ENCODE results near the gene LRRC41.
"Not testable (repeated sequence)": the region's sequence is repeated elsewhere in the genome, so short reads cannot be mapped to it uniquely, and the experiment has no call there.

The LRRC41 gene

GRCh38 chr1:46303038-46303871 lies at the start of gene LRRC41, which contains the start of gene UQCRH:
TSS of gene LRRC41 (minus strand) at chr1:46303616. CDS start at chr1:46303322, 294 bp downstream.
TSS of gene UQCRH (plus strand) at chr1:46303698. CDS start at chr1:46303767, 69 bp downstream.
- peaks cover 46% of the 10 kb centered on the region for H3K4me1 Mint-ChIP-seq
- peak within 1 kb of the TSS; percentile 92 for H3K4me3 Mint-ChIP-seq
- ATAC-seq = peak; percentile 93

GRCh38 chr1:46352363-46352762 lies 48.9 kb upstream of the LRRC41 start:
- H3K4me3 Mint-ChIP-seq = no peak overlapping the region
- no peaks in the 10 kb centered on the region for H3K9me3 Mint-ChIP-seq
- peak overlapping the region; percentile 11 for H3K27ac Mint-ChIP-seq
- no peak for ATAC-seq
- no peaks in the 10 kb centered on the region for H3K27me3 Mint-ChIP-seq
- H3K4me1 Mint-ChIP-seq = peaks cover 10% of the 10 kb centered on the region
- peaks cover 59% of the 10 kb centered on the region for H3K36me3 Mint-ChIP-seq

More at GRCh38 chr1:46303038-46303871, at the start of gene LRRC41, which contains the start of gene UQCRH:
- Mint-ChIP-seq H3K36me3 (peaks cover 33% of the 10 kb centered on the region), H3K27me3 (no peaks in the 10 kb centered on the region), H3K9me3 (no peaks in the 10 kb centered on the region), H3K27ac (peak within 1 kb of the TSS; percentile 95)

GRCh38 chr1:46345281-46345680 lies 41.9 kb upstream of the LRRC41 start:
- no peak overlapping the region for H3K4me3 Mint-ChIP-seq
- peak overlapping the region; percentile 11 for H3K27ac Mint-ChIP-seq
- peaks cover 79% of the 10 kb centered on the region for H3K36me3 Mint-ChIP-seq
- no peaks in the 10 kb centered on the region for H3K9me3 Mint-ChIP-seq
- ATAC-seq = no peak
- peaks cover 54% of the 10 kb centered on the region for H3K4me1 Mint-ChIP-seq
- no peaks in the 10 kb centered on the region for H3K27me3 Mint-ChIP-seq

- ATAC-seq = no peak
- Mint-ChIP-seq H3K4me3 (no peak overlapping the region), H3K9me3 (no peaks in the 10 kb centered on the region), H3K27me3 (no peaks in the 10 kb centered on the region), H3K36me3 (peaks cover 76% of the 10 kb centered on the region), H3K4me1 (peaks cover 58% of the 10 kb centered on the region), H3K27ac (peak overlapping the region; percentile 99)
Observed at GRCh38 chr1:46344481-46344880, 41.1 kb upstream of the LRRC41 start.

GRCh38 chr1:46343705-46344104 lies 40.3 kb upstream of the LRRC41 start:
- Mint-ChIP-seq H3K36me3 (peaks cover 72% of the 10 kb centered on the region), H3K9me3 (no peaks in the 10 kb centered on the region), H3K27me3 (no peaks in the 10 kb centered on the region), H3K27ac (peak overlapping the region; percentile 99), H3K4me3 (no peak overlapping the region), H3K4me1 (peaks cover 63% of the 10 kb centered on the region)
- no peak for ATAC-seq

GRCh38 chr1:46343351-46343695 lies 39.9 kb upstream of the LRRC41 start:
- no peak for ATAC-seq
- Mint-ChIP-seq H3K9me3 (no peaks in the 10 kb centered on the region), H3K4me1 (peaks cover 66% of the 10 kb centered on the region), H3K27me3 (no peaks in the 10 kb centered on the region), H3K4me3 (no peak overlapping the region), H3K27ac (peak overlapping the region; percentile 99), H3K36me3 (peaks cover 72% of the 10 kb centered on the region)

- Mint-ChIP-seq H3K4me1 (peaks cover 61% of the 10 kb centered on the region), H3K9me3 (no peaks in the 10 kb centered on the region), H3K36me3 (peaks cover 67% of the 10 kb centered on the region), H3K27me3 (no peaks in the 10 kb centered on the region), H3K27ac (peak overlapping the region; percentile 99), H3K4me3 (peak overlapping the region; percentile 98)
- no peak for ATAC-seq
Observed at GRCh38 chr1:46342677-46343350, 39.4 kb upstream of the LRRC41 start.

- Mint-ChIP-seq H3K9me3 (no peaks in the 10 kb centered on the region), H3K27ac (peak overlapping the region; percentile 99), H3K27me3 (no peaks in the 10 kb centered on the region), H3K4me3 (peak overlapping the region; percentile 98), H3K36me3 (peaks cover 61% of the 10 kb centered on the region), H3K4me1 (peaks cover 55% of the 10 kb centered on the region)
- ATAC-seq = no peak
Observed at GRCh38 chr1:46342084-46342656, 38.8 kb upstream of the LRRC41 start.

GRCh38 chr1:46341222-46342083 lies 38.0 kb upstream of the LRRC41 start:
- Mint-ChIP-seq H3K36me3 (peaks cover 54% of the 10 kb centered on the region), H3K4me1 (peaks cover 55% of the 10 kb centered on the region), H3K4me3 (peak overlapping the region; percentile 98), H3K27me3 (no peaks in the 10 kb centered on the region), H3K9me3 (no peaks in the 10 kb centered on the region), H3K27ac (peak overlapping the region; percentile 99)
- ATAC-seq = no peak

GRCh38 chr1:46340404-46341221 lies 37.2 kb upstream of the LRRC41 start, which contains the start of gene NSUN4:
TSS of gene NSUN4 (plus strand) at chr1:46340807. CDS start at chr1:46340827, 20 bp downstream.
- H3K4me3 Mint-ChIP-seq = peak within 1 kb of the TSS; percentile 98
- H3K27me3 Mint-ChIP-seq = no peaks in the 10 kb centered on the region
- H3K27ac Mint-ChIP-seq = peak within 1 kb of the TSS; percentile 99
- peaks cover 51% of the 10 kb centered on the region for H3K36me3 Mint-ChIP-seq
- H3K4me1 Mint-ChIP-seq = peaks cover 55% of the 10 kb centered on the region
- H3K9me3 Mint-ChIP-seq = no peaks in the 10 kb centered on the region
- ATAC-seq = peak; percentile 93

GRCh38 chr1:46337409-46337808 lies 34.0 kb upstream of the LRRC41 start:
- not testable (repeated sequence) for ATAC-seq, H3K27ac Mint-ChIP-seq, H3K9me3 Mint-ChIP-seq, H3K27me3 Mint-ChIP-seq, H3K4me3 Mint-ChIP-seq
- H3K36me3 Mint-ChIP-seq = peaks cover 23% of the 10 kb centered on the region
- H3K4me1 Mint-ChIP-seq = peaks cover 53% of the 10 kb centered on the region

- peaks cover 17% of the 10 kb centered on the region for H3K36me3 Mint-ChIP-seq
- H3K4me3 Mint-ChIP-seq = no peak overlapping the region
- no peak for ATAC-seq
- H3K9me3 Mint-ChIP-seq = no peaks in the 10 kb centered on the region
- peaks cover 55% of the 10 kb centered on the region for H3K4me1 Mint-ChIP-seq
- H3K27ac Mint-ChIP-seq = no peak overlapping the region
- H3K27me3 Mint-ChIP-seq = no peaks in the 10 kb centered on the region
Observed at GRCh38 chr1:46335081-46335480, 31.7 kb upstream of the LRRC41 start.

- Mint-ChIP-seq H3K9me3 (no peaks in the 10 kb centered on the region), H3K27me3 (no peaks in the 10 kb centered on the region), H3K27ac (peak overlapping the region; percentile 100), H3K36me3 (peaks cover 25% of the 10 kb centered on the region), H3K4me3 (no peak overlapping the region), H3K4me1 (peaks cover 55% of the 10 kb centered on the region)
- no peak for ATAC-seq
Observed at GRCh38 chr1:46334030-46334384, 30.6 kb upstream of the LRRC41 start.
